SW 1271 (cell line): ENCODE data around the gene SARS1.
"Not testable (repeated sequence)": the region's sequence is repeated elsewhere in the genome, so short reads cannot be mapped to it uniquely, and the experiment has no call there.

Source experiments
- DNase-seq, 2 experiments: peaks; one replicate each; lab custom pipeline; 2025; lab: John Stamatoyannopoulos, UW

SARS1 gene, protein sequence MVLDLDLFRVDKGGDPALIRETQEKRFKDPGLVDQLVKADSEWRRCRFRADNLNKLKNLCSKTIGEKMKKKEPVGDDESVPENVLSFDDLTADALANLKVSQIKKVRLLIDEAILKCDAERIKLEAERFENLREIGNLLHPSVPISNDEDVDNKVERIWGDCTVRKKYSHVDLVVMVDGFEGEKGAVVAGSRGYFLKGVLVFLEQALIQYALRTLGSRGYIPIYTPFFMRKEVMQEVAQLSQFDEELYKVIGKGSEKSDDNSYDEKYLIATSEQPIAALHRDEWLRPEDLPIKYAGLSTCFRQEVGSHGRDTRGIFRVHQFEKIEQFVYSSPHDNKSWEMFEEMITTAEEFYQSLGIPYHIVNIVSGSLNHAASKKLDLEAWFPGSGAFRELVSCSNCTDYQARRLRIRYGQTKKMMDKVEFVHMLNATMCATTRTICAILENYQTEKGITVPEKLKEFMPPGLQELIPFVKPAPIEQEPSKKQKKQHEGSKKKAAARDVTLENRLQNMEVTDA

GRCh38 chr1:109213824-109214693 lies at the start of gene SARS1:
SARS1 (plus strand) TSS chr1:109213918; CDS start chr1:109213993, 75 bp downstream.
- peak; percentile 25 to 63 for DNase-seq

DNA sequence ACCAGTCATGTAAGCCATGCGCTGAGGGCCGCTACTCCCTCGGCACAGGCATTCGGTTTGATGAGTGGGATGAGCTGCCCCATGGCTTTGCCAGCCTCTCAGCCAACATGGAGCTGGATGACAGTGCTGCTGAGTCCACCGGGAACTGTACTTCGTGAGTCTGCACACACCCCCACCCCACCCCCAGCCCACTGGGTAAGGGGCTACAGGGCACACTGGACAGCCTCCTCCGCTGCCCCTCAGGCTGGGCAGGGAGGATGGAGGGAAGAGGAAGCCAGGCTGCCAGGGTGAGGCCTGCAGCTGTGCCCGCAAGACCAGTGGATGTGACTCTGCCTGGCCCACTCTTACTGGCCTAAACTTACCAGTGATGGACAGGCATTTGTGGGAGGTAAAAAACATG lies 49.2 kb upstream of the SARS1 start:
- DNase-seq = no peak

DNA sequence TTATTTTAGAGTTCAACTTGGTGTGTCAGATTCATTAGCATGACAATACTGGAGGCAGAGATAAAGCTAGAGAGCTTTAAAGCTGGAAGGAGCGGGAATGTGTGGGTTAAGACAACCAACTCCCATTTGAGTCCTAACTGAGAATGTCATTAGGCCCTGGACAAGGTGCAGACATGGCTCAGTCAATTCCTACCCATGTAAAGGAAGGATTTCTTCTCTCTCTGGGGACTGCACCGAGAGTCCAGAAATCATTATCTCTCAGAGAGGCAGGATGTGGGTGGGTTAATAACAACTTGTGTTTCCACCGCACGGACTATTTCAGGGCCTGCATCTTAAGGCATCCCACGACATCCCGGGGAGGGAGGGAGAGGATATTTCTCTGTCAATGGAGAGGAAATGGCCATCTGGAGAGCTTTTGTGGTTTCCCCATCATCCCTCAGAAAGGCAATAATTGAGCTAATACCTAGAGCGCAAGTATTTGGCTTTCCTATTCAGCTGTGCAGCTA lies 46.7 kb upstream of the SARS1 start:
- no peak for DNase-seq

GRCh38 chr1:109170035-109170764 lies 43.5 kb upstream of the SARS1 start:
- no peak for DNase-seq

- DNase-seq = no peak
Measured at GRCh38 chr1:109171646-109172045, 42.1 kb upstream of the SARS1 start.

DNA sequence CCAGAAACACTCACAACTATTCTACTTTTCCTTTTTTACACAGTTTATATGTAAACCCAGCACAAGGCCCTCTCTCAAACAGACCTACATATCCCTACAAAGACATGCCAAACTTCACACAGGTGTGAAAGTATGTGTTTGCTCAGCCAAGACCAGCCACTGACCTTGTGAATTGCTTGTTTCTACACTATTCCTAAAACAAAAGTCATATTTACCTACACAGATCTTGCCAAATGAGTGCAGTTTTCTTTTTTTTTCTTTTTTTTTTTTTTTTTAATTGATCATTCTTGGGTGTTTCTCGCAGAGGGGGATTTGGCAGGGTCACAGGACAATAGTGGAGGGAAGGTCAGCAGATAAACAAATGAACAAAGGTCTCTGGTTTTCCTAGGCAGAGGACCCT lies 37.4 kb upstream of the SARS1 start:
- not testable (repeated sequence) for DNase-seq

- not testable (repeated sequence) for DNase-seq
Measured at GRCh38 chr1:109180715-109181084, 33.0 kb upstream of the SARS1 start.

GRCh38 chr1:109181085-109181806 lies 32.5 kb upstream of the SARS1 start:
- no peak for DNase-seq

- no peak for DNase-seq
Measured at GRCh38 chr1:109181807-109182163, 31.9 kb upstream of the SARS1 start.

- no peak for DNase-seq
Measured at GRCh38 chr1:109183058-109183738, 30.5 kb upstream of the SARS1 start.

DNA sequence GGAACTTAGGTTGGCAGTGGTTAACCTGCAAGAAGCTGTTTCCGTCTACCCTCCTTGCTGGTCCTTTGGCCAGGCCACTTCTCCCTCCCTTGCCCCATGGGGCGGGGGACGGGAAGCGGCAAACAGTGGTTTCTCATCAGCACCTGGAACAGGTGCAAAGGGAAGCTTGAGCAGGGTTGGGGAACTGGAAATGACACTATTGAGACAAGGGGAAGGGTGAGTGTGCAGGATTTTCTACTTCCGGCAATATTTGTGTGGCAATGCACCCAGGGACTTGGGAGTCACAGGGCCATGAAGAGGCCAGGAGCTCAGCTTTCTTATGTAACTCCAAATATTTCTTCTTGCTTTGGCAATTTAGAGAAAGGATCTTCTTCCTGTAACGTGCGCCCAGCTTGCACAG lies 29.0 kb upstream of the SARS1 start:
- no peak for DNase-seq

- DNase-seq = no peak
Measured at GRCh38 chr1:109185357-109185756, 28.4 kb upstream of the SARS1 start.

GRCh38 chr1:109185990-109186732 lies 27.6 kb upstream of the SARS1 start:
- no peak for DNase-seq

DNA sequence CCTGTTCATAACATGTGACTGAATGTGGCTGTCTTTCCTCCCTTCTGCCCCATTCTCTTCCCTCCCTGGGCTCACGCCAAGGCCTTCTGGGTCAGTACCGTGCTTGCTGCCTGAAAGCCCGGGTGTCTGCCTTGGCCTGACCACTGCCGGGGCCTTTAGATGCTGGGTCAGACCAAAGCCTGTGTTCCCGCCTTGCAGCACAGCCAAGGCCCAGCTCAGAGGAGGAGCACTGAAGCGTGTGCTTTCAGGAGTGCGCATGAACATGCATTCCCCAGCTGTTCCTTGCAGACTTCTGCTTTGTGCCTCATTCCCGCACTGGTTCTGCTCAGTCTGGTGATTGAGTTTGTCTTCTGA lies 27.0 kb upstream of the SARS1 start:
- no peak for DNase-seq

- DNase-seq = no peak
Measured at GRCh38 chr1:109187127-109187526, 26.6 kb upstream of the SARS1 start.

- DNase-seq = no peak
Measured at GRCh38 chr1:109188200-109188599, 25.5 kb upstream of the SARS1 start.

DNA sequence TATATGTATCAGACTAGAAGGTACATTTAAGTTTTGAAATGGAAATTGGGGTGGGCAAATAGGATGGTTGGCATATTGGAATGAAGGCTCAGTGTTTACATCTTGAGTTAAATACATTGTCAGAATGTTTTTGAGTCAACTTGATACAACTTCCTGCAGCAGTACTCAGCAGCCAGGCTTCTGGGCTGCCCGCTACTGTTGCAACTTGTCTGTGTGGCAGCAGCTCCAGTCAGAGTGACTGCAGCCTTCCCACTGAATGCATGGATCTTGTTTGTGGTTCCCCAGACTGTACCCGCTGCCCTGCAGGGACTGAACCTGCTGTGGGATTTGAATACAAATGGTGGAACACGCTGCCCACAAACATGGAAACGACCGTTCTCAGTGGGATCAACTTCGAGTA lies 24.9 kb upstream of the SARS1 start:
- no peak for DNase-seq

DNA sequence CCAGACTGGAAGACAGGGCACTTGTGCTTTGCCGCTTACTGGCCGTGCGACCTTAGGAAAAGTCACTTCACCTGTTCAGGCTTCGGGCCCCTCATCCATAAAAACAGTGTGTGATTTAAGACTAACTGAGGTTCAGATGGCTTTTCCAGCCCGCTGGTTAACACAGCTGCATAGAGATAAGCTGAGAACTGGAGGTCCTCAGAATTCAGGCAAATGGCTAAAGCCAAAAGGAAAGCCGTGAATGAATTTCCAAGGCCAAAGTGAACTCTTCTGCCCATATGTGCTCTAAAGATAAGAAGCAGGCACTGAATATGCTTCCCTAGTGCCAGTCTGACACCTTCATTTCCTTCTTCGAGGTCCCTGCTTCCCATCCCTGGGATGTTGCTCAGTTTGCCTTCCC lies 23.5 kb upstream of the SARS1 start:
- DNase-seq = no peak

DNA sequence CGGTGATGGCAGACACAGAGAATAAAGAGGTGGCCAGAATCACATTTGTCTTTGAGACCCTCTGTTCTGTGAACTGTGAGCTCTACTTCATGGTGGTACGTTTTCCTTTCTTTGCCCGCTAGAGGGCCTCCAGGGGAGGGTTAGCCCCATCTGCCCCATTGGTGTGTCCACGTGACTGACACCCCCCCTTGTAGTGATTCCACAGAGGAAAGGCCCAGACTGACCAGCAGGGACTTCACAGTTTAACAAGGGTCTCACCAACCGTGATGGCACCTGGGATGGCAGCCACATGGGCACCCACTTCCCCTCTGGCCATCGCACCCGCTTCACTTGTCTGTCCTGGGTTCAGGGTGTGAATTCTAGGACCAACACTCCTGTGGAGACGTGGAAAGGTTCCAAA lies 22.3 kb upstream of the SARS1 start:
- no peak for DNase-seq

DNA sequence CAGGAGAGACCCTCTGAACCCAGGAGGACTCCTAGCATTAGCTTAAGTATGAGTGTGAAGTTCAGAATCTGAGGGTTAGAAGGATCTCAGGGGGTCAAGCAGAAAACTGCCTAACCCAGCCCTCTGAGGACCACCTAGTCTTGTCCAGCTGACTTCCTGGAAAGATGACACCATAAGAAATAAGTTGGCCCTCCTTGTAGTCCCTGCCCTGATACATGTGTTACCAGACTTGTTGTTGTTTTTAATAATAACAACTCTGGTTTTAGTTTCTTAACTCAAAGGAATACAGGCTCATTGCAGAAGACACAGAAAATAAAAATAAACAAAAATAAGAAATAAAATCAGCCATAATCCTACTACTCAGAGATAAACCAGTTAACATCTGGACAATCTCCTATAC lies 21.8 kb upstream of the SARS1 start:
- no peak for DNase-seq
